Muscle layer of duodenum (tissue), 2 donors: Measurements from ENCODE around the gene TUBA3C.

Experiments used
- H3K27ac ChIP-seq: one replicate; pipeline ENCODE4 v1.7.0; 2013; ENCODE audit warnings: mild to moderate bottlenecking, low read length
- H3K27me3 ChIP-seq: one replicate; pipeline ENCODE4 v1.7.0; 2013; ENCODE audit warnings: low read depth, mild to moderate bottlenecking, control low read depth, low read length
- H3K36me3 ChIP-seq, 2 donors: one replicate each; pipeline ENCODE4 v1.7.0; 2013; ENCODE audit warnings: low read length in 2 of 2, control low read depth in 1 of 2, mild to moderate bottlenecking in 1 of 2; ENCODE audit not compliant: insufficient read depth in 2 of 2, control insufficient read depth in 1 of 2
- H3K4me1 ChIP-seq, 2 donors: one replicate each; pipeline ENCODE4 v1.7.0; 2013; ENCODE audit warnings: low read length in 2 of 2, mild to moderate bottlenecking in 2 of 2, control low read depth in 1 of 2, moderate library complexity in 1 of 2; ENCODE audit not compliant: insufficient read depth in 2 of 2, control insufficient read depth in 1 of 2
- H3K4me3 ChIP-seq, 2 donors: one replicate each; pipeline ENCODE4 v1.7.0; 2013; ENCODE audit warnings: low read length in 2 of 2, low read depth in 1 of 2, mild to moderate bottlenecking in 1 of 2
- H3K9me3 ChIP-seq, 2 donors: one replicate each; pipeline ENCODE4 v1.7.0; 2013; ENCODE audit warnings: low read length in 2 of 2, control low read depth in 1 of 2, mild to moderate bottlenecking in 1 of 2; ENCODE audit not compliant: control insufficient read depth in 1 of 2
- donor health status: healthy.

TUBA3C gene

GRCh38 chr13:19159181-19159580 lies 22.4 kb downstream of the TUBA3C start:
- Histone ChIP-seq H3K27ac (no peak overlapping the region), H3K27me3 (no peaks in the 10 kb centered on the region), H3K4me3 (no peak overlapping the region), H3K36me3 (no peaks in the 10 kb centered on the region), H3K4me1 (no peaks in the 10 kb centered on the region), H3K9me3 (peaks cover 0 to 19% of the 10 kb centered on the region in 2 donors)

DNA sequence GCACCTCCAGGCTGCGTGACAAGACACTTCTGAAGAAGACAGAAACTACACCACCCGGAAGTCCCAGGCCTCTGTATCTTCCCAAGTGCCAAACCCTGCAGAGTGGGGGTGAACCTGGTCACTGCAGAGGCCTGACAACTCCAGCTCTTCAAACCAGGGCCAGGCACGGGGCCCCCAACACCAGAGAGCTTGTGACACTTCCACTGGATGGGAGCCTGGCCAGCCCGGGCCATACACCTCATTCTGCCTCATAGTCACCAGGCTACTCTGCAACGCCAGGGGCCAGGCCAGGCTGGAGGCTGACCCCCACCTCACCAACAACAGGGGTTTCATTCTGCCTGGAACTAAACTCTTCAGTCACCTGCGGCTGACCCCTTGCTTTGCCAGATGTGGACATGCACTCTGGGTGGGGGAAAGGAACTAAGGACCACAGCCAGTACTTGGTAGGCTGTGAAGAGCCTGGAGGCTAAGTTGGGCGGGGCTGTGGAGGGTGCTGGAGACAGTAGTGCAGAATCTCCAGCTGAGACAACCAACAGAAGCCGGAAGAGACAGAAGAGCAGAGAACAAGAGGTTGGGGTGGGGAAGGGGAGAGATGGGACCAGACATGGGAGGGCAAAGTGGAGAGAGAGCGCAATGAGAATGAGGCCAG lies 23.0 kb downstream of the TUBA3C start:
- Histone ChIP-seq H3K36me3 (no peaks in the 10 kb centered on the region), H3K27ac (no peak overlapping the region), H3K9me3 (peaks cover 0 to 16% of the 10 kb centered on the region in 2 donors), H3K4me1 (no peaks in the 10 kb centered on the region), H3K4me3 (no peak overlapping the region), H3K27me3 (no peaks in the 10 kb centered on the region)

DNA sequence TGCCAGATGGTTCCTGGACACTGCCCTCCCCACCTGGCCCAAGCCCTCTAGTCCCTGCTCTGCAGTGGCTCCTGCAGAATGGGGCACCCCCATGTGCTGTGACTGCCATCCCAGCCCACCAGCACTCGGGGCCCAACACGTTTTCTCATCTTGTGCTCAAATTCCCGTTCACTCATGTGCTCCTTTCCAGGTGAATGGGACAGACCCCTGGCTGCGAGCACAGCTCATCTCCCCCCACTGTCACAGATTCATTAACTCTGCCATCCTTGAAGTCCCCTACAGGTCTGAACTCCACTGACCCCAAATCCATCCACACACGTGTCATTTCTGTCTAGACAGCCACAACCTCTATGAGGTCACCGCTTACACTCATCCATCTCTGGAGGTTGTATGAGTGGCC lies 23.6 kb downstream of the TUBA3C start:
- no peaks in the 10 kb centered on the region for H3K36me3 ChIP-seq
- H3K4me1 ChIP-seq: no peaks in the 10 kb centered on the region
- no peak overlapping the region for H3K27ac ChIP-seq
- peaks cover 0 to 13% of the 10 kb centered on the region in 2 donors for H3K9me3 ChIP-seq
- H3K27me3 ChIP-seq: no peaks in the 10 kb centered on the region
- H3K4me3 ChIP-seq: no peak overlapping the region

DNA sequence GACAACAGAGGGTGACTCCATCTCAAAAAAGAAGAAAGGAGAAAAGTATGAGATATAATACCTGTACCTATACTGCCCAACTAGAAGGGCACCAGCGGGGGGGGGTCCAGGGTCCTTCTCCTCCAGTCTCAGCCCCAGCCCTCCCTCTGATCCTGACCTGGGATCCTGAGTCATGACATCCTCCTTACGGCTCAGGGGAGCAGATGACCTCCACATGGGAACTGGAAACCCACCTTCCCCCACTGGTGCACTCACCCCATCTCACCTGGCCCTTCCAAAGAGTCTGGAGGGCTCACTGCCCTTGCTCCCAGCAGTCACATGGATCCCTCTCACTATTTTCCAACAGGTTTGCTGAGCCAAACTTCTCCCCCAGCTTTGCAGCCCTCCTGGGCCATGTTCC lies 24.2 kb downstream of the TUBA3C start:
- Histone ChIP-seq H3K27ac (no peak overlapping the region), H3K27me3 (no peaks in the 10 kb centered on the region), H3K36me3 (no peaks in the 10 kb centered on the region), H3K4me1 (no peaks in the 10 kb centered on the region), H3K4me3 (no peak overlapping the region), H3K9me3 (peaks cover 0 to 8% of the 10 kb centered on the region in 2 donors)

DNA sequence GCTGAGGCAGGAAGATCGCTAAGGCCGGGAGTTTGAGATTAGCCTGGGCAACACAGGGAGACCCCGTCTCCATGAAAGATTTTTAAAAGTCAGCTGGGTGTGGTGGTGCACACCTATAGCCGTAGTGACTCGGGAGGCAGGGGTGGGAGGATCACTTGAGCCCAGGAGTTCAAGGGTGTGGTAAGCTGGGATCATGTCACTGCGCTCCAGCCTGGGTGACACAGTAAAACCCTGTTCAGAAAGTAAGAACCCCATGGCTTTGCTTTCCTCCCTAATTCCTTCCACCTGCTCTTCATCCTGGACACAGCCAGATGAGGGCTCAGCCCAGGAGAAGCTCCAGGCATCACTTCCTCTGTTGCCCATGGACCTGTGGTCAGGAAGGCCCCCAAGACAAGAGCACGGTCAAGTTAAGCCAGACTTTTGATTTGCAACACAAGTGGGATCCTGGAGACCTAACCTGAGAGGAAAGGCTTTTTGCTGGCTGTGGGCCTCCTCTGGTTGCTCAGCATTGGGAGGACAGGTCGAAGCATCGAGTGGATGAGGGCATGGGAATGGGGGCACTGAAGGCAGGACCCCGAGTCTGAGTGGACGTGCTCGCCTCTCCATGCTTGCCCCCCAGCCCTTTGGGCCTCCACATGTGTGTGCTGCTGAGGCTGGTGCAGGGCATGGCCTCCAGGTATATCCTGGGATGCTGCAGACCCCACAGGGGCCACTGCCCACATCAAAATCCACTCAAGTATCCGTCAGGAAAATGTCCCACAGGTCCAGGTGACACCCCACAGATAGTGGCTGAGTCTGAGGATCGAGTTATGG lies 25.4 kb downstream of the TUBA3C start:
- H3K27ac ChIP-seq: no peak overlapping the region
- H3K27me3 ChIP-seq: no peaks in the 10 kb centered on the region
- H3K36me3 ChIP-seq: no peaks in the 10 kb centered on the region
- H3K4me3 ChIP-seq: no peak overlapping the region
- H3K4me1 ChIP-seq: no peaks in the 10 kb centered on the region
- H3K9me3 ChIP-seq: peaks cover 0 to under 1% of the 10 kb centered on the region in 2 donors

DNA sequence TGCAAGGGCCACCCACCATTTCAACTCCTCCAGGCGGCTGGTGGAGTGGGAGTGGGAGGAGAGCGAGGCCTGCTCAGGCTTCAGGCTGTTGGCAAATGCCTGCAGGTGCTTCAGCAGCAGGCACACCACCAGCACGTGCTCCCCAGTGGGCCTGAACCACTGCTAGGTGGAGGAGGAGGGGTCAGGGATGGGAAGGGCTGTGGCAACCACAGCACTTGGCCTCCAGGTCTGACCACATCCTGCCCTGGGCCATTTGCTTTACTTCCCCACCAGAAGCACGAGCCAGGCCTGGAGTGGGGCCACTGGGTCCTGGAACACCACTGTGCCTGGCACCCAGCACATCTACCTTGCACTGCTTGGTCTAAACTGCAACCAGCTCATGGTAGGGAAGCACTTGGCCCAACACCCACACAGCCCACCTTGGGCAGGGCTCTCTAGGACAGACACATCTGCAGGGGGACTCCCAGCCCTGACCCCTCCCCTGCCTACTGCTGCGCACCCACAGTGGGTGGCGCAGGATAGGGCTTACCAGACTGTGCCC lies 26.2 kb downstream of the TUBA3C start:
- H3K4me3 ChIP-seq: no peak overlapping the region
- H3K27ac ChIP-seq: no peak overlapping the region
- H3K27me3 ChIP-seq: no peaks in the 10 kb centered on the region
- no peaks in the 10 kb centered on the region for H3K36me3 ChIP-seq
- no peaks in the 10 kb centered on the region for H3K9me3 ChIP-seq
- H3K4me1 ChIP-seq: no peaks in the 10 kb centered on the region

DNA sequence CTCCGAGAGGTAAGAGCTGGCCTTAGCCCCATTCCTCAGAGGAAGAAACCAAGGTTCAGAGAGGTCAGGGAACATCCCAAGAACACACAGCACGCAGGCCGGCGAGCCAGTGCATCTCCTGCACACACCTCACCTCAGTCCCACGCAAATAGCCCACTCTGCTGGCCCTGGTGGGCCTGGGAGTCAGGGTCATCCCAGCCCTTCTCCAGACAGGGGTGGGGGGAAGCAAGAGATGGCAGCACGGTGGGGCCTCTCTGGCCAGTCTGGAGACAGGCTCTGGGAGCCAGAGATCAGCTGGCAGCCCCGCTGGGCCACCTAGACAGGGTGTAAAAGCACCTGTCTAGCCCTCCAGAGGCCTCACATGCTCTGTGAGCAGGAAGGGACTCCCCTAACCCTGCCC lies 26.8 kb downstream of the TUBA3C start:
- no peaks in the 10 kb centered on the region for H3K9me3 ChIP-seq
- no peaks in the 10 kb centered on the region for H3K4me1 ChIP-seq
- no peaks in the 10 kb centered on the region for H3K27me3 ChIP-seq
- H3K27ac ChIP-seq: no peak overlapping the region
- no peak overlapping the region for H3K4me3 ChIP-seq
- no peaks in the 10 kb centered on the region for H3K36me3 ChIP-seq

- Histone ChIP-seq H3K9me3 (peaks cover 0 to under 1% of the 10 kb centered on the region in 2 donors), H3K36me3 (no peaks in the 10 kb centered on the region), H3K4me1 (no peaks in the 10 kb centered on the region), H3K27me3 (no peaks in the 10 kb centered on the region), H3K27ac (no peak overlapping the region), H3K4me3 (no peak overlapping the region)
Observed at GRCh38 chr13:19153782-19154450, 27.7 kb downstream of the TUBA3C start.

- H3K27ac ChIP-seq: no peak overlapping the region
- H3K9me3 ChIP-seq: peaks cover 0 to 4% of the 10 kb centered on the region in 2 donors
- no peaks in the 10 kb centered on the region for H3K36me3 ChIP-seq
- no peaks in the 10 kb centered on the region for H3K27me3 ChIP-seq
- no peak overlapping the region for H3K4me3 ChIP-seq
- no peaks in the 10 kb centered on the region for H3K4me1 ChIP-seq
Observed at GRCh38 chr13:19152403-19152802, 29.2 kb downstream of the TUBA3C start.

DNA sequence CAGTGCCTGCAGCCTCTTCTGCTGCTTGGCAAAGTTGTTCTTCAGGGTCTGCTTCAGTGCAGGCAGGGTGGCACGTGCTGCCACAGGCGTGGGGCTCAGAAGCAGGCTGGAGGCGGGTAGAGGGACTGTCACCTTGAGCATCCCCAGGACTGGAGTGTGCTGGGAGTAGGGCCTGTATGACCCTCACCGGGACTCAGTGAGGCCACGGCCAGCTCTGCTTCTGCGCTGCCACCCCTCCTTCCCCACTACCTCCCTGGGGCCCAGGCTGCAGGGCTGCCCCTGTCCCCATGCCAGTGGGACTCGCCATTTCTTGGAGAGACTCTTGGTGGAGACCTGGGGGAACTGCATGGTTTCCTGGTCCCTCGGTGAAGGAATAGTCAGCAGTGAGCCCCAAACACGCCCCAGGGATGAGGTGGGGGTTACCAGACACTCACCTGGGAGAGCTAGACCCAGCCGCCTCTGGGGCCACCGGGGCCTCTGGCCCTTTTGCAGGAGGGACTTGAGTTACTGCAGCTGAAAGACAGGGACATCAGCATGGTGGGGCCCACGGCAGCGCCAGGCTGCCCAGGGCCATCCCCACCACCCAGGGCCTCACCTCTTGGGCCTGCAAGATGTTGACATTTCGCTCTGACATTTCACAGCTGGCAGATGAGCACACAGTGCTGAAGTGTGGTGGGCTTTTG lies 29.9 kb downstream of the TUBA3C start:
- H3K4me3 ChIP-seq: no peak overlapping the region
- no peaks in the 10 kb centered on the region for H3K36me3 ChIP-seq
- no peaks in the 10 kb centered on the region for H3K4me1 ChIP-seq
- no peak overlapping the region for H3K27ac ChIP-seq
- no peaks in the 10 kb centered on the region for H3K27me3 ChIP-seq
- peaks cover 0 to 8% of the 10 kb centered on the region in 2 donors for H3K9me3 ChIP-seq
